ENCODE data around the gene SETX.

GRCh38 chr9:132333556-132333955 is 21.2 kb downstream of the SETX start:
- TF ChIP-seq POLR2A (IDR thresholded peaks at IDR 0.05) (no peak), CTCF (IDR thresholded peaks at IDR 0.05) (no peak), EP300 (IDR thresholded peaks at IDR 0.05) (no peak)

All from sigmoid colon (tissue), 4 donors.